ENCODE measurements around the gene COL8A1. TPM values are rescaled to one million over a fixed set of nuclear protein-coding genes. Genes with fewer than 3 reads are reported as not detected.

The COL8A1 gene
- total RNA-seq, 1 donor from 2014 or later = 3,403 TPM

DNA sequence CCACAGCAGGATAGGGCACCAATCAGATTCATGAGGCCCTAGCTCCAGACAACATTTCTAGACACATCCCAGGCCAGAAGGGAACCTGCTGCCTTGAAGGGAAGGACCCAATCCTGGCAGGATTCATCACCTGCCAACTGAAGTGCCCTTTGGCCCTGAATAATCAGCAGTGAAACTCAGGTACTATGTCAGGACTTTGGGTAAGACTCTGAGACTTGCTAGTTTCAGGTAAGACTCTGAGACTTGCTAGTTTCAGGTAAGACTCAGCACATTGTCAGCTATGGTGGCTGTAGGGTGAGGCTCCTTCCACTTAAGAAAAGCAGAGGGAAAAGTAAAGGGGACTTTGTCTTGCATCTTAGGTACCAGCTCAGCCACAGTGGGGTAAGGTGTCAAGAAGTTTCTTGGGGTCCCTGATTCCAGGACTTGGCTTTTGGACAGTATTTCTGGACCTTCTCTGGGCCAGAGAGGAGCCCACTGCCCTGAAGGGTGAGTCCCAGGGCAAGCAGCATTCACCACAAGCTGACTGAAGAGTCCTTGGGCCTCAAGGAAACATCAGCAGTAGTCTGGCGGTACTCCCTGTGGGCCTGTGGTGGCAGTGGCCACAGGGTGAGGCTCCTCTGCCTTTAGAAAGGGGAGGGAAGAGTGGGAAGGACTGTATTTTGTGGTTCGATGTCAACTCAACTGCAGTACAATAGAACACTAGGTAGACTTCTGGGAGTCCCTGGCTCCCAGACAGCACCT, 13.7 kb upstream of the COL8A1 start:
- H3K36me3 Mint-ChIP-seq (ENCODE audit: unreplicated experiment) = no peaks in the 10 kb centered on the region
- DNase-seq (ENCODE audit: extremely low spot score, unreplicated experiment) = no peak
- no peak overlapping the region for H3K4me3 Mint-ChIP-seq (ENCODE audit: unreplicated experiment)
- H3K9me3 Mint-ChIP-seq (ENCODE audit: unreplicated experiment) = no peaks in the 10 kb centered on the region
- TF ChIP-seq, protein P1, sequence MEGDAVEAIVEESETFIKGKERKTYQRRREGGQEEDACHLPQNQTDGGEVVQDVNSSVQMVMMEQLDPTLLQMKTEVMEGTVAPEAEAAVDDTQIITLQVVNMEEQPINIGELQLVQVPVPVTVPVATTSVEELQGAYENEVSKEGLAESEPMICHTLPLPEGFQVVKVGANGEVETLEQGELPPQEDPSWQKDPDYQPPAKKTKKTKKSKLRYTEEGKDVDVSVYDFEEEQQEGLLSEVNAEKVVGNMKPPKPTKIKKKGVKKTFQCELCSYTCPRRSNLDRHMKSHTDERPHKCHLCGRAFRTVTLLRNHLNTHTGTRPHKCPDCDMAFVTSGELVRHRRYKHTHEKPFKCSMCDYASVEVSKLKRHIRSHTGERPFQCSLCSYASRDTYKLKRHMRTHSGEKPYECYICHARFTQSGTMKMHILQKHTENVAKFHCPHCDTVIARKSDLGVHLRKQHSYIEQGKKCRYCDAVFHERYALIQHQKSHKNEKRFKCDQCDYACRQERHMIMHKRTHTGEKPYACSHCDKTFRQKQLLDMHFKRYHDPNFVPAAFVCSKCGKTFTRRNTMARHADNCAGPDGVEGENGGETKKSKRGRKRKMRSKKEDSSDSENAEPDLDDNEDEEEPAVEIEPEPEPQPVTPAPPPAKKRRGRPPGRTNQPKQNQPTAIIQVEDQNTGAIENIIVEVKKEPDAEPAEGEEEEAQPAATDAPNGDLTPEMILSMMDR (IDR thresholded peaks at IDR 0.05) = no peak
- H3K4me1 Mint-ChIP-seq (ENCODE audit: unreplicated experiment) = peaks cover 37% of the 10 kb centered on the region
- H3K27ac Mint-ChIP-seq (ENCODE audit: unreplicated experiment) = peak overlapping the region; percentile 12
- no peaks in the 10 kb centered on the region for H3K27me3 Mint-ChIP-seq (ENCODE audit: unreplicated experiment)

DNA sequence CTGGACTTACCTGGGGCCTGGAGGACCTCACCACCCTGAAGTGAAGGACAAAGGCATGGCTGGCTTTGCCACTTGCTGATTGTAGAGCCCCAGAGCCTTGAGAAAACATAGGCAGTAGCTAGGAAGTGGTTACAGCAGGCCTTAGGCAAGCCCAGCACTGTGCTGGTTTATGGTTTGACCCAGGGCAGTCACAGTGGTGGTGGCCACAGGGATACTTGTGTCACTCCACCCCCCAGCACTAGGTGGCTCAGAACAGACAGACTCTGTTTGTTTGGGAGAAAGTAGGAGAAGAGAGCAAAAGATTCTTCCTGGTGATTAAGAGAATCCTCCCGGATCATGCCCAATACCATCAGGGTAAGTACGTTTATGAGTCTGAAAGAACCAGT, 13.2 kb upstream of the COL8A1 start:
- no peak for DNase-seq (ENCODE audit: extremely low spot score, unreplicated experiment)
- H3K27ac Mint-ChIP-seq (ENCODE audit: unreplicated experiment) = peak overlapping the region; percentile 12
- H3K27me3 Mint-ChIP-seq (ENCODE audit: unreplicated experiment) = no peaks in the 10 kb centered on the region
- H3K9me3 Mint-ChIP-seq (ENCODE audit: unreplicated experiment) = no peaks in the 10 kb centered on the region
- peaks cover 40% of the 10 kb centered on the region for H3K4me1 Mint-ChIP-seq (ENCODE audit: unreplicated experiment)
- H3K4me3 Mint-ChIP-seq (ENCODE audit: unreplicated experiment) = no peak overlapping the region
- TF ChIP-seq, protein P1 (IDR thresholded peaks at IDR 0.05) = no peak
- no peaks in the 10 kb centered on the region for H3K36me3 Mint-ChIP-seq (ENCODE audit: unreplicated experiment)

DNA sequence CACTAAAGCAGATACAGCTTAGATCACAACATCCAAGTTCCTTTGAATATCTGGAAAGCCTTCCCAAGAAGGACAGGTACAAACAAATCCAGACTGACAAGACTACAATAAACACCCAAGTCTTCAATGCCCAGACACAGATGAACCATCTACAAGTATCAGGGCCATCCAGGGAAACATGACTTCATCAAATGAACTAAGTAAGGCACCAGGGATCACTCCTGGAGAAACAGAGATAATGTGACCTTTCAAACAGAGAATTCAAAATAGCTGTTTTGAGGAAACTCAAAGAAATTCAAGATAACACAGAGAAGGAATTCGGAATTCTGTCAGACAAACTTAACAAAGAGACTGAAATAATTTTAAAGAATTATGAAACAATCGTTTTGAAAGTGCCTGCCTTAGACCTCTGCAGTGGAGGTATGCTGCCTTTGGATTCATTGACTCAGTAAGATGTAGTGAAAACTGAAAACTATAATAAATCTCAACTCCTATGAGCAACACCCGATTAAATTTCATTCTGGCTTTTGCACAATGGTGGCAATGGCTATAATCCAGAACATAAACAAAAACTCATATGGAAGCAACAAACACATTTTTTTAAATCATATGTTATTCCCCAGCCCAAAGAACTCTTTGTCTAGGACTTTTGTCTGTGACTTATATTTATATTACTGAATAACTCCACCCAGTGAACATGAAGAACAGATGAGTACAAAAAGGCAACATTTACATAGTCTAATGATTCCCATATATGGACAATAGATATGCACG, 12.6 kb upstream of the COL8A1 start:
- no peak for DNase-seq (ENCODE audit: extremely low spot score, unreplicated experiment)

DNA sequence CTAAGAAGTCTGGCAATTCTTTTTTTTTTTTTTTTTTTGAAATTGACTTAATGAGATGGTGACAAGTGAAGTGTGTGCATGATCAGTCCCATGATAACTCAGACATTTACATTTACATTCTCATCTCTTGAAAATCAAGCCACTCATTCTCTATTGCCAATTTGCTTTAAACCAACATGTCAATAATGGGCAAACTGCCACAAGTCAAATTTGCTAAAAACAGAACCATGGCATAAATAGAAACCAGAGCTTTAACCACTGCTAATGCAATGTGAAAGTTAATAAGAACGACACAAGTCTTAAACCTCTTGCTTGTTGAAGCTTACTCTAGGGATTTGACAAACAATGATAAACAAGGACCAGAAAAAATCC, 12.0 kb upstream of the COL8A1 start:
- H3K27me3 Mint-ChIP-seq (ENCODE audit: unreplicated experiment) = no peaks in the 10 kb centered on the region
- no peaks in the 10 kb centered on the region for H3K9me3 Mint-ChIP-seq (ENCODE audit: unreplicated experiment)
- H3K27ac Mint-ChIP-seq (ENCODE audit: unreplicated experiment) = peak overlapping the region; percentile 13
- no peak for DNase-seq (ENCODE audit: extremely low spot score, unreplicated experiment)
- no peak overlapping the region for H3K4me3 Mint-ChIP-seq (ENCODE audit: unreplicated experiment)
- no peaks in the 10 kb centered on the region for H3K36me3 Mint-ChIP-seq (ENCODE audit: unreplicated experiment)
- peaks cover 41% of the 10 kb centered on the region for H3K4me1 Mint-ChIP-seq (ENCODE audit: unreplicated experiment)
- TF ChIP-seq, protein P1 (IDR thresholded peaks at IDR 0.05) = no peak

More for the DNA sequence above, 12.6 kb upstream of the COL8A1 start:
- Mint-ChIP-seq H3K36me3 (ENCODE audit: unreplicated experiment) (no peaks in the 10 kb centered on the region), H3K27ac (ENCODE audit: unreplicated experiment) (peak overlapping the region; percentile 13), H3K4me3 (ENCODE audit: unreplicated experiment) (peak overlapping the region; percentile 8), H3K27me3 (ENCODE audit: unreplicated experiment) (no peaks in the 10 kb centered on the region), H3K4me1 (ENCODE audit: unreplicated experiment) (peaks cover 41% of the 10 kb centered on the region), H3K9me3 (ENCODE audit: unreplicated experiment) (no peaks in the 10 kb centered on the region)
- TF ChIP-seq, protein P1 (IDR thresholded peaks at IDR 0.05) = no peak
